Breast epithelium (tissue), 4 donors: ENCODE measurements around the gene CD300LF. TPM values are rescaled to one million over a fixed set of nuclear protein-coding genes. Genes with fewer than 3 reads are reported as not detected.

Experiments used
- DNase-seq, 2 donors: peaks; one replicate each; pipeline ENCODE4 v3.0.0-alpha.2; 2019; ENCODE audit warnings: low spot score in 2 of 2
- H3K27ac ChIP-seq, 2 donors: fragments of 200-600 bp; sonication (generic) in 1 of 2; one replicate each; pipeline ENCODE4 v1.5.1; 2016 to 2019; ENCODE audit warnings: mild to moderate bottlenecking in 1 of 2
- H3K27me3 ChIP-seq, 2 donors: fragments of 200-600 bp; sonication (generic) in 1 of 2; one replicate each; pipeline versions ENCODE4 v1.5.1 to v1.6.0; 2017 to 2019; ENCODE audit warnings: control low read depth in 1 of 2, mild to moderate bottlenecking in 1 of 2
- H3K36me3 ChIP-seq: fragments of 200-600 bp; one replicate; pipeline ENCODE4 v1.5.1; 2019
- H3K4me1 ChIP-seq, 2 donors: fragments of 200-600 bp; sonication (generic); one replicate each; pipeline ENCODE4 v1.5.1; 2016 to 2019; ENCODE audit warnings: control low read depth in 1 of 2
- H3K4me3 ChIP-seq, 3 donors: fragments of 200-600 bp; sonication (generic); 1 replicate in 2 of 3; 2 replicates in 1 of 3; pipeline ENCODE4 v1.5.1; 2016 to 2019; ENCODE audit warnings: mild to moderate bottlenecking in 3 of 3, moderate library complexity in 2 of 3
- H3K9me3 ChIP-seq, 2 donors: fragments of 200-600 bp; sonication (generic) in 1 of 2; one replicate each; pipeline ENCODE4 v1.5.1; 2016 to 2019; ENCODE audit warnings: control low read depth in 1 of 2
- POLR2A ChIP-seq: fragments of 450-650 bp; IDR thresholded peaks from one replicate; pipeline ENCODE4 v1.6.1; 2016; ENCODE audit warnings: antibody characterized with exemption, mild to moderate bottlenecking, moderate library complexity
- POLR2AphosphoS5 ChIP-seq, 3 donors: sonication (generic); formaldehyde crosslinking; IDR thresholded peaks; one replicate each; pipeline ENCODE4 v1.6.1; 2017; ENCODE audit warnings: antibody characterized with exemption in 3 of 3
- intact Hi-C: fragments of 100-400 bp; cut with DNase I; formaldehyde crosslinking; loops from one replicate; pipeline ENCODE4 v1.15.1; 2023; ENCODE audit warnings: low total_unique reads
- total RNA-seq, 3 donors: library from RNA; depleted of rRNA; stranded (reverse); fragments of >200 nt; gene quantifications; one replicate each; pipeline ENCODE4 v1.1.0, GENCODE V29; 2016
- TF ChIP-seq, protein P1 (sequence below), 3 donors: fragments of 450-650 bp; IDR thresholded peaks; one replicate each; pipeline ENCODE4 v1.5.1; 2016 to 2017; ENCODE audit warnings: antibody characterized with exemption in 3 of 3, mild to moderate bottlenecking in 3 of 3, moderate library complexity in 3 of 3

Gene CD300LF
- total RNA-seq, 3 donors from 2014 or later, result 0.32 to 2.0 (median 0.98) TPM

DNA sequence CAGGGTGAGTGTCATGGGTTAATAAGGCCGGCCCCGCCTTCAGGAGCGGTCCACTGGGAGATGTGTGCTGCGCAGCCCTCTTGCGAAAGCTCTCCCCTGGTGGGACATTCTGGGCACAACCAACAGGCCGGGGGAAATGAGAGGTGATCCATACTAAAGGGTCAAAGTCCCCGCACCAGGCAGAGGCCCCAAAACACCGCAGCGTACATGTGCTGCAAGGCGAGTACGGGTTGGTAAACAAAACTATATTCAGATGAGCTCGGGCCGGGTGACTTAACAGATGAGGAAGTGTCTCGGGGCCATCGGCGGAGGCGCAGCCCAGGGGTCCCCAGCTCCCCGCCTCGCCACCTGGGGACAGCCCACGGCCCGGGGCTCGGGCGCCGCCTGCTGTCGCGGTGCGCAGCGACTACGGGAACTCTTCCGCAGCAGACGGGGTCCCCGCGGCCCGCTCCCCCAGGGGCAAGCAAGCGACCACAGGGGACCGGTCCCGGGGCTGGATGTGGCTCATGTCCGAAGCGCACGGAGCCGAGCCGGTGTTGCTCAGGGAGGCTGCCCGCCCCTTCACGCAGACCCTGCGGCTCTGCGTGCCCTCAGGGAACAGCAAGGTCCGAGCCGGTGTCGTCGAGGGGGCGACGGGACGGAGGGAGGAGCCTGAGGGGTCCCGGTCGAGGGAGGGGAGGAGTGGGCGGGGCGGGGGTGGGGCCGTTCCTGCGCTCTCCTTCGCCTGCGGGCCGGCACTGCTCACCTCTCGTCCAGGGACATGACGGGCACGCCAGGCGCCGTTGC is 24.0 kb upstream of the CD300LF start, which contains the start of gene RAB37:
Gene RAB37, plus strand, starts transcription at position 744 of the 786 bp plus-strand sequence. Its CDS starts 17 bp downstream, at position 761.
- peak within 1 kb of the TSS; percentile 25 to 62 (median 40) for H3K4me3 ChIP-seq
- H3K27ac ChIP-seq, result no peak within 1 kb of the TSS
- no peaks in the 10 kb centered on the region for H3K36me3 ChIP-seq
- H3K27me3 ChIP-seq, result peaks cover 0 to 56% of the 10 kb centered on the region in 2 donors
- no peak for TF ChIP-seq POLR2AphosphoS5 (IDR thresholded peaks at IDR 0.05)
- TF ChIP-seq, protein P1, sequence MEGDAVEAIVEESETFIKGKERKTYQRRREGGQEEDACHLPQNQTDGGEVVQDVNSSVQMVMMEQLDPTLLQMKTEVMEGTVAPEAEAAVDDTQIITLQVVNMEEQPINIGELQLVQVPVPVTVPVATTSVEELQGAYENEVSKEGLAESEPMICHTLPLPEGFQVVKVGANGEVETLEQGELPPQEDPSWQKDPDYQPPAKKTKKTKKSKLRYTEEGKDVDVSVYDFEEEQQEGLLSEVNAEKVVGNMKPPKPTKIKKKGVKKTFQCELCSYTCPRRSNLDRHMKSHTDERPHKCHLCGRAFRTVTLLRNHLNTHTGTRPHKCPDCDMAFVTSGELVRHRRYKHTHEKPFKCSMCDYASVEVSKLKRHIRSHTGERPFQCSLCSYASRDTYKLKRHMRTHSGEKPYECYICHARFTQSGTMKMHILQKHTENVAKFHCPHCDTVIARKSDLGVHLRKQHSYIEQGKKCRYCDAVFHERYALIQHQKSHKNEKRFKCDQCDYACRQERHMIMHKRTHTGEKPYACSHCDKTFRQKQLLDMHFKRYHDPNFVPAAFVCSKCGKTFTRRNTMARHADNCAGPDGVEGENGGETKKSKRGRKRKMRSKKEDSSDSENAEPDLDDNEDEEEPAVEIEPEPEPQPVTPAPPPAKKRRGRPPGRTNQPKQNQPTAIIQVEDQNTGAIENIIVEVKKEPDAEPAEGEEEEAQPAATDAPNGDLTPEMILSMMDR (IDR thresholded peaks at IDR 0.05), result no peak
- TF ChIP-seq POLR2A, result no peak
- H3K4me1 ChIP-seq, result no peaks in the 10 kb centered on the region
- no peak for DNase-seq
- H3K9me3 ChIP-seq, result no peaks in the 10 kb centered on the region
- intact Hi-C loops, result no loop called here

DNA sequence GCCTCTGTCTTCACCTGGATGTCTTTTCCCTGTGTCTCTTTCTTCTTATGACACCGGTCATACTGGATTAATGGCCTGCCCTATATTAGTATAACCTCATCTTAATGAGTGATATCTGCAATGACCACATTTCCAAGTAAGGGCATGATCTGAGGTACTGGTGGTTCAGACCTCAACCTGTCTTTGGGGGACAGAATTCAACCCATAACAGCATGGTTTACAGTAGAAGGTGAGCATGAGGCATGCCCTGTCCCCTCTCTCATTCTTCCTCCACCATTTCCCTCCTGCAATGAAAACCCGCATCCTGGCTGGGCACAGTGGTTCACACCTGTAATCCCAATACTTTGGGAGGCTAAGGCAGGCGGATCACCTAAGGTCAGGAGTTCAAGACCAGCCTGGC is 21.5 kb upstream of the CD300LF start:
- no peak for DNase-seq
- TF ChIP-seq POLR2A (no peak), POLR2AphosphoS5 (IDR thresholded peaks at IDR 0.05) (no peak)
- TF ChIP-seq, protein P1 (IDR thresholded peaks at IDR 0.05), result no peak
- Histone ChIP-seq H3K27me3 (peaks cover 0 to 40% of the 10 kb centered on the region in 2 donors), H3K36me3 (no peaks in the 10 kb centered on the region), H3K4me3 (no peak overlapping the region), H3K9me3 (no peaks in the 10 kb centered on the region), H3K4me1 (no peaks in the 10 kb centered on the region), H3K27ac (no peak overlapping the region)
- intact Hi-C loops, result no loop called here

DNA sequence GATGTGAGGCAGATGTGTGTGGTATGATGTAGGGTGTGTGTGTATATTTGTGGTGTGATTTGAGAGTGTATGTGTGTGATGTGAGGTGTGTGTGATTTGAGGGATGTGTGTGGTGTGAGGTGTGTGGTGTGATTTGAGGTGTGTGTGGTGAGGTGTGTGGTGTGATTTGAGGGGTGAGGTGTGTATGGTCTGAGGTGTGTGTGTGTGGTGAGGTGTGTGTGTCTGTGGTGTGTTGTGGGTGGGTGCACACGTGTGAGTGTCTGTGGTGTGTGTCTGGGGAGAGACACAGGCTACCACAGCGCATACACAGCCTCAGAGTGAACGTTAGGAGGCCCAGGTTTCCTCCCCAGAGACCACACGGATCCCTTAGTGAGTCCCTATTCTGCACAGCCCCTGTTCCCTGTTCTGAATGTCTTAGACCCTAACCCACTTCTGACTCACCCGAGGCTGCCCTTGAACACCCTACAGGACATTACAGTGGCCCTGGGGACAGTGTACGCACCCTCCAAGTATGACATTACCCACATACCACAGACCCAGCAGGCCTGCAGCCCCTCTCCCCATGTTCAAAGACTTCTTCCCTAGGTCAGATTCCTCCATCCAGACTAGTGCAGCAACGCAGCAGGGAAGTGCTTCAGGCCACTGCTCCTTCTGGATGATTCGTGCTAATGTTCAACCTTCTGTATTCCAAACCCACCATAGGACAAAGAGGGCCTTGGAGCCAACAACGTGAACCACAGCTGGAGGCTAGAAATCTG is 20.8 kb upstream of the CD300LF start:
- Histone ChIP-seq H3K4me3 (no peak overlapping the region), H3K27ac (no peak overlapping the region), H3K9me3 (no peaks in the 10 kb centered on the region), H3K36me3 (no peaks in the 10 kb centered on the region), H3K4me1 (no peaks in the 10 kb centered on the region), H3K27me3 (peaks cover 0 to 33% of the 10 kb centered on the region in 2 donors)
- TF ChIP-seq, protein P1 (IDR thresholded peaks at IDR 0.05), result no peak
- TF ChIP-seq POLR2A, result no peak
- no peak for TF ChIP-seq POLR2AphosphoS5 (IDR thresholded peaks at IDR 0.05)
- no peak for DNase-seq
- intact Hi-C loops, result no loop called here

DNA sequence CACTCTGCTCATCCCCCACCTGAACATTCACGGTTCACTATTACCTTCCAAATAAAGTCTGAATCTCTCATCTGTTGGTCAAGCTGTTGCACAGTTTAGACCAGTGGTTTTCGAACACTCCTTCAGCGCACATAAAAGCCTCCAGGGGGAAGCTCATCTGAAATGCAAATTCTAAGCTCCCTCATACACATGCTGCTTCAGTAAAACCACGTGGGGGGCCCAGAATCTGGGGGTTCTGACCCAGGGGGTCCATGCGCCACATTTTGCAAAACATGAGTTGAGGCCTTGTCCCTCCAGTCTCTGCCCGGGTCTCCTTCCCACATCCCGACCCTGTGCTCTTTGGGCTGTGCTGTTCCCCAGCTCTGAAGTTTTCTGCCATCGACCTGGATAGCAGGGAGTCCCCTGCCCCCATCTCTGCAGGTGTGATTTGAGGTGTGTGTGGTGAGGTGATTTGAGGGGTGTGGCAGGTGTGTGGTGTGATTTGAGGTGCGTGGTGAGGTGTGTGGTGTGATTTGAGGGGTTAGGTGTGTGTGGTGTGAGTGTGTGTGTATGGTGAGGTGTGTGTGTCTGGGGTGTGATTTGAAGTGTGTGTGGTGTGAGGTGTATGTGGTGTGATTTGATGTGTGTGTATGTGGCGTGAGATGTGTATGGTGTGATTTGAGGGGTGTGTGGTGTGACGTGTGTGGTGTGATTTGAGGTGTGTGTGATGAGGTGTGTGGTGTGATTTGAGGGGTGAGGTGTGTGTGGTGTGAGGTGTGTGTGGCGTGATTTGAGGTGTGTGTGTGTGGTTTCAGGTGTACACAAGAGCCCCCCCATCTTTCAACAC is 19.5 kb upstream of the CD300LF start:
- Histone ChIP-seq H3K4me1 (no peaks in the 10 kb centered on the region), H3K9me3 (no peaks in the 10 kb centered on the region), H3K36me3 (no peaks in the 10 kb centered on the region), H3K27me3 (peaks cover 0 to 21% of the 10 kb centered on the region in 2 donors), H3K27ac (no peak overlapping the region), H3K4me3 (no peak overlapping the region)
- DNase-seq, result no peak
- intact Hi-C loops, result no loop called here
- TF ChIP-seq POLR2A (no peak), POLR2AphosphoS5 (IDR thresholded peaks at IDR 0.05) (no peak)
- TF ChIP-seq, protein P1 (IDR thresholded peaks at IDR 0.05), result no peak
